ENCODE data around the gene NEK11.

- TF ChIP-seq CTCF (IDR thresholded peaks at IDR 0.05), result no peak
- no peak for TF ChIP-seq POLR2A (IDR thresholded peaks at IDR 0.05)
Observed at GRCh38 chr3:131314318-131314717, 287.6 kb downstream of the NEK11 start.

Measured in Peyer's patch (tissue), 4 donors.